NCI-H1930 (cell line): ENCODE measurements around the gene CBX8.

Experiments
- DNase-seq, 2 experiments: peaks; one replicate each; lab custom pipeline; 2025; lab: John Stamatoyannopoulos, UW

Gene CBX8

GRCh38 chr17:79792984-79793923 lies 3.6 kb downstream of the CBX8 start:
- DNase-seq = no peak

- no peak for DNase-seq
Measured at GRCh38 chr17:79792341-79792871, 4.5 kb downstream of the CBX8 start.

GRCh38 chr17:79791735-79792161 lies 5.1 kb downstream of the CBX8 start:
- DNase-seq = no peak

GRCh38 chr17:79790805-79791734 lies 5.8 kb downstream of the CBX8 start:
- DNase-seq = no peak

- peak in 1 of 2 experiments; percentile 37 for DNase-seq
Measured at GRCh38 chr17:79789943-79790804, 6.7 kb downstream of the CBX8 start.

GRCh38 chr17:79788989-79789942 lies 7.6 kb downstream of the CBX8 start:
- no peak for DNase-seq

- no peak for DNase-seq
Measured at GRCh38 chr17:79788455-79788854, 8.4 kb downstream of the CBX8 start.

GRCh38 chr17:79786930-79787643 lies 9.8 kb downstream of the CBX8 start:
- no peak for DNase-seq

- no peak for DNase-seq
Measured at GRCh38 chr17:79785900-79786810, 10.7 kb downstream of the CBX8 start.

- DNase-seq = no peak
Measured at GRCh38 chr17:79785017-79785899, 11.6 kb downstream of the CBX8 start.

- DNase-seq = no peak
Measured at GRCh38 chr17:79784353-79785016, 12.4 kb downstream of the CBX8 start.

- no peak for DNase-seq
Measured at GRCh38 chr17:79783891-79784290, 13.0 kb downstream of the CBX8 start.

GRCh38 chr17:79781736-79782575 lies 14.9 kb downstream of the CBX8 start:
- DNase-seq = no peak

- DNase-seq = no peak
Measured at GRCh38 chr17:79781012-79781650, 15.7 kb downstream of the CBX8 start.

GRCh38 chr17:79779661-79780365 lies 17.1 kb downstream of the CBX8 start:
- no peak for DNase-seq
